Endodermal cell (in vitro differentiated cells): ENCODE results near the gene KLK6. TPM values are rescaled to one million over a fixed set of nuclear protein-coding genes. Genes with fewer than 3 reads are reported as not detected.

ENCODE experiments used
- DNase-seq: peaks from one replicate; pipeline ENCODE4 v3.0.0-alpha.2; 2017
- H3K27ac ChIP-seq: 2 replicates; pipeline ENCODE4 v1.5.1; 2013; ENCODE audit warnings: mild to moderate bottlenecking, low read depth, low read length, moderate library complexity
- H3K27me3 ChIP-seq: 2 replicates; pipeline ENCODE4 v1.6.1; 2013; ENCODE audit warnings: mild to moderate bottlenecking, low read length, moderate library complexity; ENCODE audit not compliant: insufficient read depth, control insufficient read depth, poor library complexity, severe bottlenecking
- H3K36me3 ChIP-seq: 2 replicates; pipeline ENCODE4 v1.7.0; 2013; ENCODE audit warnings: mild to moderate bottlenecking, low read length, moderate library complexity; ENCODE audit not compliant: control insufficient read depth, insufficient read depth
- H3K4me1 ChIP-seq: one replicate; pipeline ENCODE4 v1.7.0; 2013; ENCODE audit warnings: low read length; ENCODE audit not compliant: control insufficient read depth, insufficient read depth
- H3K4me3 ChIP-seq: 2 replicates; pipeline ENCODE4 v1.5.1; 2013; ENCODE audit warnings: mild to moderate bottlenecking, low read length, moderate library complexity
- H3K9ac ChIP-seq: 2 replicates; pipeline ENCODE4 v1.6.1; 2013; ENCODE audit warnings: mild to moderate bottlenecking, low read length, moderate library complexity; ENCODE audit not compliant: poor library complexity, severe bottlenecking; ENCODE audit errors: extremely low read depth
- H3K9me3 ChIP-seq: 2 replicates; pipeline ENCODE4 v1.6.1; 2013; ENCODE audit warnings: mild to moderate bottlenecking, low read length, moderate library complexity; ENCODE audit not compliant: control insufficient read depth
- H3K27ac Mint-ChIP-seq: 2 replicates; pipeline ENCODE4 v1.8.0; 2020; ENCODE audit warnings: mixed read lengths
- H3K27me3 Mint-ChIP-seq: 2 replicates; pipeline ENCODE4 v1.8.0; 2021; ENCODE audit warnings: mild to moderate bottlenecking, mixed read lengths; ENCODE audit not compliant: insufficient read depth
- H3K36me3 Mint-ChIP-seq: 2 replicates; pipeline ENCODE4 v1.8.0; 2020; ENCODE audit warnings: low read depth, mixed read lengths
- H3K4me1 Mint-ChIP-seq: 2 replicates; pipeline ENCODE4 v1.8.0; 2020; ENCODE audit warnings: mixed read lengths
- H3K4me3 Mint-ChIP-seq: 2 replicates; pipeline ENCODE4 v1.8.0; 2020; ENCODE audit warnings: mild to moderate bottlenecking, moderate library complexity, mixed read lengths
- H3K9me3 Mint-ChIP-seq: 2 replicates; pipeline ENCODE4 v1.8.0; 2020; ENCODE audit warnings: mild to moderate bottlenecking, mixed read lengths
- CTCF ChIP-seq: fragments of 200-600 bp; sonication (generic); conservative IDR thresholded peaks from 2 replicates; pipeline ENCODE4 v1.5.0; 2021; ENCODE audit warnings: antibody characterized with exemption, mild to moderate bottlenecking
- WGBS, 2 experiments: methylation state at CpG; one replicate each; pipeline versions ENCODE4 v1.1.5 to v1.1.7; 2013; ENCODE audit warnings: missing lambda C conversion rate in 2 of 2, mixed read lengths in 1 of 2; ENCODE audit not compliant: insufficient coverage in 1 of 2, insufficient read length in 1 of 2; 5-methylcytosine and 5-hydroxymethylcytosine counted together
- total RNA-seq, 2 donors: library from RNA; stranded (reverse); fragmentation: NEBNext Ultra II Directional in 1 of 2; extraction: Animal tissue kit (Norgen Biotek cat#: 25700) in 1 of 2; gene quantifications; 2 replicates in 1 of 2; 3 replicates in 1 of 2; pipeline ENCODE4 v1.2.1, GENCODE V29; 2021

Gene KLK6
- total RNA-seq, 2 donors from 2014 or later = 0.86 to 0.93 TPM

DNA sequence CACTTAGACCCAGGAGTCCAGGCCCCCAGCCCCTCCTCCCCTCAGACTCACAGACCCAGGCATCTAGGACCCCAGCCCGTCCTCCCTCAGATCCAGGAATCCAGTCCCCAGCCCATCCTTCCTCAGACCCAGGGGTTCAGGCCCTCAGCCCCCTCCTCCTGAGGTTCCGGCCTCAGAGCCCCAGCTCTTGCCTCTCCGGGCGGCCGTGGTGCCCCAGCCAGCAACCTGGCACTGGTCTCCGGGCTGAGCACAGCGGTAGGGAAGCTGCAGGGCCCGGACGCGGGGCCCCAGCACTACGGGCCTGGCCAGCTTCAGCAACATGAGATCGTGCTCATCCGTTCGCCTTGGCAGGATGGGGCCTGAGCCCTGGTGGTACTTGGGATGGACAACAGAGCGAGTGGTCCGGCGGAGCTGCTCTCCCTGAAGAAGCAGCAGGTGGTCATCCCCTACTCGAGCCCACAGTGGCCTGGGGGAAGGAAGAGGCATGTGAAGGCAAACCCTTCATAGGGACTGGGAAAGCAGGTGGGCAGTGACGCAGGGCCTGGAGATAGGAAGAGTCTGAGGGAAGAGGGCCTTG, 46.4 kb upstream of the KLK6 start:
- H3K27ac ChIP-seq = no peak overlapping the region
- peaks cover 60% of the 10 kb centered on the region for H3K27me3 ChIP-seq
- Mint-ChIP-seq H3K27me3 (peaks cover 84% of the 10 kb centered on the region), H3K36me3 (no peaks in the 10 kb centered on the region), H3K27ac (no peak overlapping the region), H3K9me3 (peaks cover 5% of the 10 kb centered on the region), H3K4me1 (peaks cover 12% of the 10 kb centered on the region), H3K4me3 (no peak overlapping the region)
- no peak overlapping the region for H3K4me3 ChIP-seq
- TF ChIP-seq CTCF = no peak
- no peaks in the 10 kb centered on the region for H3K36me3 ChIP-seq
- DNase-seq = no peak
- 87 to 98% methylated on average over 6 to 18 of the region's 19 CpGs for WGBS, 2 experiments
- no peaks in the 10 kb centered on the region for H3K9me3 ChIP-seq
- no peaks in the 10 kb centered on the region for H3K4me1 ChIP-seq
- H3K9ac ChIP-seq = no peak overlapping the region

DNA sequence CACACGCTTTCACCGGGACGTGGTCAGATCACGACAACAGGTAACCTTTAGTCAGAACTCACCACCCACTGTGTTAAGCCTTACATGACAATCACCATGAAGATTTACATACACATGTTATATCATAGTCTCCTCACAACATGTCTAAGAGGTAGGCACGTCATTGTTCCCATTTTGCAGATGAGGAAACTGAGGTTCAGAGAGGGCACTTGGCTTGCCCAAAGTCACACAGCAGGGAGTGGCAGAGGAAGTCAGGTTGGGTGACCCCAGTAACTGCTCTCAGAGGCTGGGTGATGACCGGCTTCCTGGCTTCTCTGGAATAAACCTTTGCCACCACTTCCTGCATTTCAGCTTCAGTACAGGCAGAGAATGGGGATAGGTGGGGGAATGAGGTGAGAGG, 44.9 kb upstream of the KLK6 start:
- 81 to 87% methylated on average over 5 to 6 of the region's 6 CpGs for WGBS, 2 experiments
- no peak overlapping the region for H3K4me3 ChIP-seq
- no peak overlapping the region for H3K4me3 Mint-ChIP-seq
- no peaks in the 10 kb centered on the region for H3K9me3 ChIP-seq
- peaks cover 85% of the 10 kb centered on the region for H3K27me3 Mint-ChIP-seq
- peaks cover 8% of the 10 kb centered on the region for H3K4me1 Mint-ChIP-seq
- no peak overlapping the region for H3K27ac Mint-ChIP-seq
- no peak overlapping the region for H3K27ac ChIP-seq
- H3K27me3 ChIP-seq = peaks cover 52% of the 10 kb centered on the region
- no peaks in the 10 kb centered on the region for H3K36me3 ChIP-seq
- H3K36me3 Mint-ChIP-seq = no peaks in the 10 kb centered on the region
- TF ChIP-seq CTCF = no peak
- no peak for DNase-seq
- H3K9me3 Mint-ChIP-seq = peaks cover 5% of the 10 kb centered on the region
- no peak overlapping the region for H3K9ac ChIP-seq
- no peaks in the 10 kb centered on the region for H3K4me1 ChIP-seq

DNA sequence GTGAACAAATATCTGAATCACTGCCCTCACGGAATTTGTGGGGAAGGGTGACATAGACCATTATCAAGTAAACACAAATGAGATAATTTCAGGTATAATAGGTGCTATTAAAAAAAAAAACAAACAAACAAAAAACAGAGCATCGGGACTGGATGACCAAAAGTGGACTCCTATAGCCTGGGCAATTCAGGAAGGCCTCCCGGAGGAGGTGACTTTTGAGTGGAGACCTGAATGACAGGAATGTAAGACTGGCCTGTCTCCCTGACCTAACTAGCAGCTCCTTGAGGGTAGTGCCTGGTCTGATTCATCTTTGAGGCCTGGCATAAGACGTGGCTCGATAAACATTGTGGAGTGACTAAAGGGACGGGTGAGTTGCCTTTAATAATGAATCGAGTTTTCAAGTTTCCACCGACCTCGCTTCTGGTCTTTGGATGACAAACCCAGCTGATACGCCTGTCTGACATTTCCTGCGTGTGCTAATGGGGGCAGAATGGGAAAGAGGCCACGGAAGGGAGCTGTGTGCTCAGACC, 43.3 kb upstream of the KLK6 start:
- TF ChIP-seq CTCF = no peak
- H3K36me3 ChIP-seq = no peaks in the 10 kb centered on the region
- no peak overlapping the region for H3K9ac ChIP-seq
- 89 to 90% methylated on average over 11 to 12 of the region's 12 CpGs for WGBS, 2 experiments
- H3K4me1 ChIP-seq = no peaks in the 10 kb centered on the region
- H3K36me3 Mint-ChIP-seq = no peaks in the 10 kb centered on the region
- peaks cover 5% of the 10 kb centered on the region for H3K9me3 Mint-ChIP-seq
- no peak overlapping the region for H3K4me3 Mint-ChIP-seq
- H3K27me3 ChIP-seq = peaks cover 40% of the 10 kb centered on the region
- H3K4me3 ChIP-seq = no peak overlapping the region
- DNase-seq = no peak
- H3K27ac Mint-ChIP-seq = no peak overlapping the region
- peaks cover 76% of the 10 kb centered on the region for H3K27me3 Mint-ChIP-seq
- H3K4me1 Mint-ChIP-seq = peaks cover 7% of the 10 kb centered on the region
- H3K9me3 ChIP-seq = no peaks in the 10 kb centered on the region
- no peak overlapping the region for H3K27ac ChIP-seq
